GM12878 (cell line): Measurements from ENCODE around the gene PHC2. TPM values are rescaled to one million over a fixed set of nuclear protein-coding genes. Genes with fewer than 3 reads are reported as not detected.

ENCODE experiments used
- ATAC-seq: fragments of 200-7000 bp; cut with Tn5 transposase; 3 replicates; pipeline ENCODE4 v1.9.1; 2020; ENCODE audit warnings: mild to moderate bottlenecking, moderate library complexity
- BruUV-seq: library from RNA; stranded (reverse); fragments of 400-500 nt; replicated peaks from 2 replicates; lab custom pipeline; 2021; lab: Mats Ljungman, UMichigan
- CTCF ChIA-PET: fragments of 300-600 bp; sonication (Branson Sonifier 250); formaldehyde crosslinking; extraction: SDS; loops from one replicate; lab custom pipeline; 2021; ENCODE audit warnings: inconsistent platforms; lab: Yijun Ruan, JAX
- POLR2A ChIA-PET: fragments of 350-600 bp; formaldehyde crosslinking; extraction: SDS; loops from one replicate; lab custom pipeline; 2021; ENCODE audit warnings: inconsistent platforms; lab: Charles Lee
- RAD21 ChIA-PET: fragments of 300-600 bp; sonication (Branson Sonifier 250); formaldehyde crosslinking; loops from one replicate; lab custom pipeline; 2023; ENCODE audit warnings: antibody characterized with exemption; ENCODE audit not compliant: unreplicated experiment; lab: Charles Lee
- SMC1A ChIA-PET: fragments of 300-600 bp; sonication (Branson Sonifier 250); formaldehyde crosslinking; loops from one replicate; lab custom pipeline; 2023; ENCODE audit not compliant: unreplicated experiment, uncharacterized antibody; lab: Charles Lee
- DNase-seq: peaks from one replicate; pipeline ENCODE4 v3.0.0-alpha.2; 2011; ENCODE audit warnings: low read depth, low spot score
- FAIRE-seq: peaks from 3 replicates; lab custom pipeline; 2011; peaks lifted over from hg19 to GRCh38; lab: Jason Lieb, UNC
- H2AFZ ChIP-seq: 2 replicates; pipeline ENCODE4 v1.6.0; 2011; ENCODE audit warnings: low read depth, low read length, control low read depth; ENCODE audit not compliant: control insufficient read depth
- H3K27ac ChIP-seq: 2 replicates; pipeline ENCODE4 v1.5.1; 2011; ENCODE audit warnings: control low read depth; ENCODE audit not compliant: control insufficient read depth, insufficient read depth
- H3K27me3 ChIP-seq, 2 experiments: replicated peaks in 1 of 2; 2 replicates each; pipeline versions ENCODE4 v1.6.0 to v1.6.1; 2011; ENCODE audit warnings: low read length in 1 of 2; ENCODE audit not compliant: control insufficient read depth in 2 of 2, insufficient read depth in 2 of 2
- H3K36me3 ChIP-seq, 2 experiments: 2 replicates each; pipeline ENCODE4 v1.5.1; 2011; ENCODE audit warnings: low read length in 1 of 2; ENCODE audit not compliant: control insufficient read depth in 2 of 2, insufficient read depth in 2 of 2
- H3K4me1 ChIP-seq: 2 replicates; pipeline ENCODE4 v1.6.1; 2011; ENCODE audit warnings: mild to moderate bottlenecking, low read length, moderate library complexity, mixed read lengths; ENCODE audit not compliant: control insufficient read depth, insufficient read depth
- H3K4me2 ChIP-seq: 2 replicates; pipeline ENCODE4 v1.6.0; 2011; ENCODE audit warnings: control low read depth; ENCODE audit not compliant: control insufficient read depth, insufficient read depth
- H3K4me3 ChIP-seq: fragments of 200-600 bp; sonication (generic); 2 replicates; pipeline ENCODE4 v1.5.1; 2016
- H3K79me2 ChIP-seq: 2 replicates; pipeline ENCODE4 v1.6.0; 2011; ENCODE audit warnings: low read length; ENCODE audit not compliant: control insufficient read depth, insufficient read depth
- H3K9ac ChIP-seq: 2 replicates; pipeline ENCODE4 v1.8.0; 2011; ENCODE audit warnings: low read length, control low read depth, mixed read lengths; ENCODE audit not compliant: control insufficient read depth, insufficient read depth
- H3K9me3 ChIP-seq: replicated peaks from 3 replicates; pipeline ENCODE4 v1.5.1; 2011; ENCODE audit warnings: mild to moderate bottlenecking, low read length; ENCODE audit not compliant: control insufficient read depth, insufficient read depth
- H4K20me1 ChIP-seq: 2 replicates; pipeline ENCODE4 v1.6.0; 2011; ENCODE audit not compliant: control insufficient read depth, insufficient read depth
- GATAD2B ChIP-seq: fragments of 450-650 bp; conservative IDR thresholded peaks from 2 replicates; pipeline ENCODE4 v1.6.1; 2017; ENCODE audit warnings: low read depth, mild to moderate bottlenecking, moderate library complexity
- HDGF ChIP-seq: fragments of 450-650 bp; IDR thresholded peaks from 2 replicates; pipeline ENCODE4 v1.6.1; 2016; ENCODE audit warnings: antibody characterized with exemption
- IKZF2 ChIP-seq, 2 experiments: fragments of 450-650 bp; IDR thresholded peaks; 2 replicates each; pipeline ENCODE4 v1.6.1; 2017; ENCODE audit warnings: mild to moderate bottlenecking in 2 of 2, moderate library complexity in 2 of 2
- PAX8 ChIP-seq: fragments of 450-650 bp; IDR thresholded peaks from 2 replicates; pipeline ENCODE4 v1.6.1; 2017; ENCODE audit warnings: mild to moderate bottlenecking, moderate library complexity
- RUNX3 ChIP-seq: IDR thresholded peaks from 2 replicates; pipeline ENCODE4 v1.6.1; 2012; ENCODE audit warnings: low read length, inconsistent platforms
- ZNF217 ChIP-seq: fragments of 450-650 bp; IDR thresholded peaks from 2 replicates; pipeline ENCODE4 v1.6.1; 2017; ENCODE audit warnings: antibody characterized with exemption, mild to moderate bottlenecking
- ZNF622 ChIP-seq: fragments of 450-650 bp; IDR thresholded peaks from 2 replicates; pipeline ENCODE4 v1.6.1; 2017; ENCODE audit warnings: mild to moderate bottlenecking, inconsistent platforms
- WGBS: methylation state at CpG from one replicate; pipeline ENCODE4 v1.1.6; 2016; ENCODE audit warnings: low lambda C conversion rate; ENCODE audit not compliant: insufficient replicate concordance, insufficient coverage; ENCODE audit errors: missing lambda C conversion rate; 5-methylcytosine and 5-hydroxymethylcytosine counted together
- in situ Hi-C: fragments of 300-500 bp; cut with MboI; formaldehyde crosslinking; loops from 9 replicates; pipeline ENCODE4 v1.14.3; 2018; ENCODE audit warnings: mixed read lengths
- intact Hi-C: fragments of 100-400 bp; cut with micrococcal nuclease; formaldehyde crosslinking; loops from one replicate; pipeline ENCODE4 v1.14.2; 2022; ENCODE audit not compliant: unreplicated experiment
- polyA plus RNA-seq, 11 experiments: library from polyadenylated mRNA; depleted of rRNA in 4 of 11; unstranded in 6 of 11; stranded (reverse) in 5 of 11; fragments of >200 nt; fragmentation: Nextera tagmentation in 4 of 11; fragmentation: Illumina TruSeq in 1 of 11; extraction: Ambion mirVana in 4 of 11; extraction: Trizol in 1 of 11; gene quantifications; 1 replicate in 1 of 11; 2 replicates in 10 of 11; pipeline versions ENCODE4 v1.2.1 to v1.2.3, GENCODE V29; 2011 to 2016; ENCODE audit warnings: inconsistent platforms in 2 of 11, missing spikeins in 2 of 11, low read depth in 1 of 11
- total RNA-seq, 4 experiments: library from RNA; depleted of rRNA in 3 of 4; stranded (reverse); fragments of >200 nt in 3 of 4; fragmentation: Illumina TruSeq in 1 of 4; extraction: Trizol in 1 of 4; gene quantifications; 2 replicates each; pipeline versions ENCODE4 v1.2.1 to v1.2.3, GENCODE V29; 2013 to 2021
- TF ChIP-seq, protein P1 (sequence below): fragments of 450-650 bp; IDR thresholded peaks from 2 replicates; pipeline ENCODE4 v1.6.1; 2017; ENCODE audit warnings: mild to moderate bottlenecking, moderate library complexity

Gene PHC2
- total and polyA plus RNA-seq, 10 of the 15 experiments (the other 5 are each of a cell fraction or from before 2014, with no cell fraction given), result 2.0 to 35.9 (median 16.4) TPM

DNA sequence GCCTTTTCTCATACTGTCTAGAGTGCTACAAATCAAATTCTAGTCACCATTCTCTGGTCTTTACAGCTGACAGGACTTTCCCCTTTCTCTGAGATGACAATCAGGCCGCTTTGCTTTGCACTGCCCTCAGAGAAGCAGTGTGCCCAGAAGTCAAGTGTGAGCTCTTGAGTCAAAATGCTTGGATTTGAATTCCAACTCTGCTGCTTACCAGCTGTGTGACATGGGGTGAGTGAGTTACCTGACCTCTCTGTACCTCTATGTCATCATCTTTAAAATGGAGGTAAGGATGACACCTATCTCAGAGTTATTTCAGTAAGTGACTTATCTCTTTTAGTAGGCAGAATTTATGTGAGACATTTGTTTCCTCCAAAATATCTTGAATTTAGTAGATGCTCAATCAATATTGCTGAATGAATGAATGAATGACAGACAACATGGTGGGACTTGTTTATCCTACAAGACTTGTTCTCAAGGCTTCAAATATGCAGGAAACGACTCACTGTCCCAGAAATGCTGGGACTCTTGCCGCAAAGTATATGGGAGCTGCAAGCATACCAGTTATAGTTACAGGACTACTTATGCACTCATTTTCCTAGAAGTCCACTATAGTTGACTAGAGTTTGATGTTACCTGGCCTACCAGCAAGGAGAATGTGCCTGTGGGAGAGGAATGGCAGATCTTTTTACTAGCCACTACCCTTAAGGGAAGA is 71.9 kb downstream of the PHC2 start:
- ChIA-PET CTCF (interaction anchor here (2.8 kb wide), 1 partner anchor 97 kb away, joined by 12 read pairs; no protein-coding TSS in a partner anchor), SMC1A (interaction anchor here (1.3 to 2.4 kb wide), 2 partner anchors 63 to 112 kb away, joined by 3 to 10 read pairs; no protein-coding TSS in a partner anchor), POLR2A (no interaction called here), RAD21 (no interaction called here)
- Histone ChIP-seq H3K9ac (no peak overlapping the region), H3K4me3 (no peak overlapping the region), H4K20me1 (no peaks in the 10 kb centered on the region), H2AFZ (no peak overlapping the region), H3K79me2 (no peaks in the 10 kb centered on the region), H3K27me3 (no peaks in the 10 kb centered on the region), H3K9me3 (no peaks in the 10 kb centered on the region), H3K36me3 (no peaks in the 10 kb centered on the region), H3K4me1 (no peaks in the 10 kb centered on the region), H3K4me2 (no peak overlapping the region), H3K27ac (no peak overlapping the region)
- no TSS peak for BruUV-seq
- ATAC-seq, result no peak
- intact Hi-C loops (no loop called here), in situ Hi-C loops (no loop called here)
- no peak for DNase-seq
- 55% methylated on average over 3 of the region's 3 CpGs for WGBS
- no peak for TF ChIP-seq PAX8
- TF ChIP-seq ZNF622, result no peak
- no peak for TF ChIP-seq IKZF2 (IDR thresholded peaks at IDR 0.05)
- no peak for TF ChIP-seq RUNX3
- no peak for TF ChIP-seq ZNF217
- TF ChIP-seq GATAD2B, result no peak
- TF ChIP-seq, protein P1, sequence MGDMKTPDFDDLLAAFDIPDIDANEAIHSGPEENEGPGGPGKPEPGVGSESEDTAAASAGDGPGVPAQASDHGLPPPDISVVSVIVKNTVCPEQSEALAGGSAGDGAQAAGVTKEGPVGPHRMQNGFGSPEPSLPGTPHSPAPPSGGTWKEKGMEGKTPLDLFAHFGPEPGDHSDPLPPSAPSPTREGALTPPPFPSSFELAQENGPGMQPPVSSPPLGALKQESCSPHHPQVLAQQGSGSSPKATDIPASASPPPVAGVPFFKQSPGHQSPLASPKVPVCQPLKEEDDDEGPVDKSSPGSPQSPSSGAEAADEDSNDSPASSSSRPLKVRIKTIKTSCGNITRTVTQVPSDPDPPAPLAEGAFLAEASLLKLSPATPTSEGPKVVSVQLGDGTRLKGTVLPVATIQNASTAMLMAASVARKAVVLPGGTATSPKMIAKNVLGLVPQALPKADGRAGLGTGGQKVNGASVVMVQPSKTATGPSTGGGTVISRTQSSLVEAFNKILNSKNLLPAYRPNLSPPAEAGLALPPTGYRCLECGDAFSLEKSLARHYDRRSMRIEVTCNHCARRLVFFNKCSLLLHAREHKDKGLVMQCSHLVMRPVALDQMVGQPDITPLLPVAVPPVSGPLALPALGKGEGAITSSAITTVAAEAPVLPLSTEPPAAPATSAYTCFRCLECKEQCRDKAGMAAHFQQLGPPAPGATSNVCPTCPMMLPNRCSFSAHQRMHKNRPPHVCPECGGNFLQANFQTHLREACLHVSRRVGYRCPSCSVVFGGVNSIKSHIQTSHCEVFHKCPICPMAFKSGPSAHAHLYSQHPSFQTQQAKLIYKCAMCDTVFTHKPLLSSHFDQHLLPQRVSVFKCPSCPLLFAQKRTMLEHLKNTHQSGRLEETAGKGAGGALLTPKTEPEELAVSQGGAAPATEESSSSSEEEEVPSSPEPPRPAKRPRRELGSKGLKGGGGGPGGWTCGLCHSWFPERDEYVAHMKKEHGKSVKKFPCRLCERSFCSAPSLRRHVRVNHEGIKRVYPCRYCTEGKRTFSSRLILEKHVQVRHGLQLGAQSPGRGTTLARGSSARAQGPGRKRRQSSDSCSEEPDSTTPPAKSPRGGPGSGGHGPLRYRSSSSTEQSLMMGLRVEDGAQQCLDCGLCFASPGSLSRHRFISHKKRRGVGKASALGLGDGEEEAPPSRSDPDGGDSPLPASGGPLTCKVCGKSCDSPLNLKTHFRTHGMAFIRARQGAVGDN, result no peak
- no peak for TF ChIP-seq HDGF
- FAIRE-seq, result no peak
